Liver (tissue), 3 donors: ENCODE measurements around the gene HOXD11.

Experiments used
- ATF3 ChIP-seq: IDR thresholded peaks from 2 replicates; pipeline ENCODE4 v1.6.1; 2016; ENCODE audit warnings: antibody characterized with exemption
- CTCF ChIP-seq: fragments of 150-350 bp; IDR thresholded peaks from 2 replicates; pipeline ENCODE4 v1.5.1; 2017; ENCODE audit warnings: improper control_type of control experiment, low read depth, low read length; ENCODE audit not compliant: missing input control
- EGR1 ChIP-seq, 2 donors: IDR thresholded peaks; 2 replicates each; pipeline ENCODE4 v1.6.1; 2016 to 2018; ENCODE audit warnings: antibody characterized with exemption in 2 of 2, low read depth in 2 of 2
- JUND ChIP-seq, 2 donors: IDR thresholded peaks; 2 replicates each; pipeline ENCODE4 v1.6.1; 2016; ENCODE audit warnings: antibody characterized with exemption in 2 of 2
- MAX ChIP-seq: IDR thresholded peaks from 2 replicates; pipeline ENCODE4 v1.6.1; 2016; ENCODE audit warnings: antibody characterized with exemption
- NR2F2 ChIP-seq: IDR thresholded peaks from 2 replicates; pipeline ENCODE4 v1.6.1; 2016; ENCODE audit warnings: antibody characterized with exemption
- RAD21 ChIP-seq, 2 donors: IDR thresholded peaks; 2 replicates each; pipeline ENCODE4 v1.6.1; 2016; ENCODE audit warnings: antibody characterized with exemption in 2 of 2, mild to moderate bottlenecking in 2 of 2
- REST ChIP-seq: IDR thresholded peaks from 2 replicates; pipeline ENCODE4 v1.6.1; 2016; ENCODE audit warnings: antibody characterized with exemption, mild to moderate bottlenecking
- RXRA ChIP-seq, 2 donors: IDR thresholded peaks; 2 replicates each; pipeline ENCODE4 v1.6.1; 2017 to 2018; ENCODE audit warnings: antibody characterized with exemption in 2 of 2, mild to moderate bottlenecking in 1 of 2
- TAF1 ChIP-seq: conservative IDR thresholded peaks from 2 replicates; pipeline ENCODE4 v1.6.1; 2016; ENCODE audit warnings: antibody characterized with exemption, mild to moderate bottlenecking
- YY1 ChIP-seq: IDR thresholded peaks from 2 replicates; pipeline ENCODE4 v1.6.1; 2016; ENCODE audit warnings: antibody characterized with exemption, mild to moderate bottlenecking
- donor health status: healthy.
- donor health status: healthy.

- TF ChIP-seq CTCF (no peak), RXRA (IDR thresholded peaks at IDR 0.05) (no peak), EGR1 (IDR thresholded peaks at IDR 0.05; ENCODE audit: low read depth in 2 of 2) (no peak), YY1 (no peak), NR2F2 (no peak), TAF1 (no peak), ATF3 (no peak), MAX (no peak), REST (no peak), RAD21 (IDR thresholded peaks at IDR 0.05) (no peak), JUND (IDR thresholded peaks at IDR 0.05) (no peak)
These were observed 25.4 kb downstream of the HOXD11 start for GRCh38 chr2:176132205-176133171.
